IMR-90 (cell line): ENCODE measurements around the gene PIM3. TPM values are rescaled to one million over a fixed set of nuclear protein-coding genes. Genes with fewer than 3 reads are reported as not detected.
A peak's percentile ranks its signal among the peaks of the same experiment; 100 is the strongest.

Source experiments
- ATAC-seq: fragments of 200-7000 bp; cut with Tn5 transposase; 2 replicates; pipeline ENCODE4 v1.9.1; 2020; ENCODE audit warnings: low read depth, mild to moderate bottlenecking, moderate library complexity
- BruUV-seq: library from RNA; stranded (reverse); fragments of 400-500 nt; replicated peaks from 2 replicates; lab custom pipeline; 2021; lab: Mats Ljungman, UMichigan
- CTCF ChIA-PET: fragments of 300-600 bp; formaldehyde crosslinking; extraction: SDS; loops from one replicate; lab custom pipeline; 2021; ENCODE audit warnings: antibody characterized with exemption; lab: Yijun Ruan, JAX
- POLR2A ChIA-PET: fragments of 300-600 bp; sonication (Branson Sonifier 250); formaldehyde crosslinking; loops from one replicate; lab custom pipeline; 2022; ENCODE audit warnings: antibody characterized with exemption; ENCODE audit not compliant: unreplicated experiment; lab: Charles Lee
- DNase-seq: peaks from one replicate; pipeline ENCODE4 v3.0.0; 2013
- H2AFZ ChIP-seq: replicated peaks from 2 replicates; pipeline ENCODE3; 2013; ENCODE audit warnings: low read length, mild to moderate bottlenecking; ENCODE audit not compliant: poor library complexity
- H2AK5ac ChIP-seq: 2 replicates; pipeline ENCODE4 v1.6.1; 2013; ENCODE audit warnings: low read depth, low read length, inconsistent platforms
- H2AK9ac ChIP-seq: replicated peaks from 2 replicates; pipeline ENCODE3; 2013; ENCODE audit warnings: mild to moderate bottlenecking, low read depth, low read length, moderate library complexity; ENCODE audit not compliant: poor library complexity
- H2BK120ac ChIP-seq: 2 replicates; pipeline ENCODE4 v1.6.1; 2013; ENCODE audit warnings: low read depth, low read length, inconsistent platforms
- H2BK15ac ChIP-seq: 3 replicates; pipeline ENCODE4 v1.6.1; 2013; ENCODE audit warnings: low read depth, low read length, inconsistent platforms
- H2BK20ac ChIP-seq: 2 replicates; pipeline ENCODE4 v1.6.1; 2013; ENCODE audit warnings: low read depth, mild to moderate bottlenecking, inconsistent platforms, low read length, moderate library complexity
- H2BK5ac ChIP-seq: 2 replicates; pipeline ENCODE4 v1.6.1; 2013; ENCODE audit warnings: mild to moderate bottlenecking, low read depth, low read length, inconsistent platforms; ENCODE audit not compliant: poor library complexity, severe bottlenecking
- H3K14ac ChIP-seq: replicated peaks from 2 replicates; pipeline ENCODE4 v1.6.1; 2013; ENCODE audit warnings: low read depth, low read length, inconsistent platforms
- H3K18ac ChIP-seq: 2 replicates; pipeline ENCODE4 v1.6.1; 2013; ENCODE audit warnings: low read depth, low read length, control low read depth
- H3K23ac ChIP-seq: 2 replicates; pipeline ENCODE4 v1.6.1; 2013; ENCODE audit warnings: low read depth, low read length, inconsistent platforms
- H3K27ac ChIP-seq: 2 replicates; pipeline ENCODE4 v1.5.1; 2013; ENCODE audit warnings: mild to moderate bottlenecking, control low read depth, low read length; ENCODE audit not compliant: insufficient read depth
- H3K27me3 ChIP-seq: 2 replicates; pipeline ENCODE4 v1.6.1; 2013; ENCODE audit warnings: low read length; ENCODE audit not compliant: control insufficient read depth, insufficient read depth
- H3K36me3 ChIP-seq: 2 replicates; pipeline ENCODE4 v1.6.1; 2013; ENCODE audit warnings: low read length, mixed read lengths; ENCODE audit not compliant: control insufficient read depth, insufficient read depth
- H3K4ac ChIP-seq: 2 replicates; pipeline ENCODE4 v1.6.1; 2013; ENCODE audit warnings: low read depth, low read length, inconsistent platforms
- H3K4me1 ChIP-seq: 2 replicates; pipeline ENCODE4 v1.6.1; 2013; ENCODE audit warnings: low read length, mixed read lengths; ENCODE audit not compliant: control insufficient read depth, insufficient read depth
- H3K4me2 ChIP-seq: 2 replicates; pipeline ENCODE4 v1.6.1; 2013; ENCODE audit warnings: low read depth, mild to moderate bottlenecking, control low read depth, low read length, moderate library complexity
- H3K4me3 ChIP-seq: 2 replicates; pipeline ENCODE4 v1.5.1; 2013; ENCODE audit warnings: low read depth, mild to moderate bottlenecking, control low read depth, low read length, moderate library complexity; ENCODE audit not compliant: insufficient read depth
- H3K56ac ChIP-seq: 2 replicates; pipeline ENCODE4 v1.6.1; 2013; ENCODE audit warnings: low read length, inconsistent platforms; ENCODE audit not compliant: insufficient read depth; ENCODE audit errors: extremely low read depth
- H3K79me1 ChIP-seq, 2 experiments: 2 replicates each; pipeline ENCODE4 v1.6.1; 2013; ENCODE audit warnings: low read length in 2 of 2, inconsistent platforms in 1 of 2, low read depth in 1 of 2
- H3K9ac ChIP-seq: 2 replicates; pipeline ENCODE4 v1.6.1; 2013; ENCODE audit warnings: low read depth, low read length, control low read depth
- H3K9me1 ChIP-seq: 2 replicates; pipeline ENCODE4 v1.6.1; 2013; ENCODE audit warnings: low read length, inconsistent platforms; ENCODE audit not compliant: insufficient read depth
- H3K9me3 ChIP-seq: 2 replicates; pipeline ENCODE4 v1.6.1; 2013; ENCODE audit warnings: low read length; ENCODE audit not compliant: control insufficient read depth, insufficient read depth
- H4K20me1 ChIP-seq: 2 replicates; pipeline ENCODE4 v1.6.1; 2013; ENCODE audit warnings: low read length, inconsistent platforms; ENCODE audit not compliant: insufficient read depth
- H4K5ac ChIP-seq: 2 replicates; pipeline ENCODE4 v1.6.1; 2013; ENCODE audit warnings: mild to moderate bottlenecking, low read depth, low read length, control low read depth
- H4K8ac ChIP-seq, 2 experiments: 2 replicates each; pipeline ENCODE4 v1.6.1; 2013; ENCODE audit warnings: low read depth in 2 of 2, low read length in 2 of 2, control low read depth in 1 of 2, inconsistent platforms in 1 of 2
- H4K91ac ChIP-seq: 2 replicates; pipeline ENCODE4 v1.6.1; 2013; ENCODE audit warnings: low read depth, low read length, inconsistent platforms; ENCODE audit not compliant: insufficient read depth
- BHLHE40 ChIP-seq: fragments of 150-350 bp; IDR thresholded peaks from 2 replicates; pipeline ENCODE4 v1.6.1; 2016; ENCODE audit warnings: mild to moderate bottlenecking, low read depth, low read length
- CHD1 ChIP-seq: IDR thresholded peaks from 2 replicates; pipeline ENCODE4 v1.6.1; 2012; ENCODE audit warnings: low read depth, low read length, improper control_type of control experiment
- CTCF ChIP-seq: conservative IDR thresholded peaks from 2 replicates; pipeline ENCODE4 v1.5.1; 2012; ENCODE audit warnings: mild to moderate bottlenecking, low read depth, low read length, improper control_type of control experiment
- ELK1 ChIP-seq: fragments of 150-350 bp; IDR thresholded peaks from 2 replicates; pipeline ENCODE4 v1.6.1; 2016; ENCODE audit warnings: low read depth, mild to moderate bottlenecking, low read length, moderate library complexity, borderline replicate concordance
- MAZ ChIP-seq: IDR thresholded peaks from 2 replicates; pipeline ENCODE4 v1.6.1; 2012; ENCODE audit warnings: low read depth, mild to moderate bottlenecking, low read length, improper control_type of control experiment, moderate library complexity, borderline replicate concordance
- NFE2L2 ChIP-seq: fragments of 150-350 bp; IDR thresholded peaks from 2 replicates; pipeline ENCODE4 v1.6.1; 2016; ENCODE audit warnings: low read depth, mild to moderate bottlenecking, low read length
- POLR2A ChIP-seq: IDR thresholded peaks from 2 replicates; pipeline ENCODE4 v1.6.1; 2012; ENCODE audit warnings: mild to moderate bottlenecking, low read depth, low read length
- RAD21 ChIP-seq: IDR thresholded peaks from 2 replicates; pipeline ENCODE4 v1.6.1; 2012; ENCODE audit warnings: low read length, improper control_type of control experiment
- RCOR1 ChIP-seq: IDR thresholded peaks from 2 replicates; pipeline ENCODE4 v1.6.1; 2012; ENCODE audit warnings: mild to moderate bottlenecking, low read length, improper control_type of control experiment; ENCODE audit not compliant: insufficient replicate concordance
- WGBS, 2 experiments: methylation state at CpG; one replicate each; pipeline versions ENCODE4 v1.1.5 to v1.1.7; 2013; ENCODE audit warnings: missing lambda C conversion rate in 2 of 2; ENCODE audit not compliant: insufficient read length in 1 of 2; ENCODE audit errors: extremely low coverage in 2 of 2; 5-methylcytosine and 5-hydroxymethylcytosine counted together
- dilution Hi-C: fragments of 300-500 bp; cut with HindIII; formaldehyde crosslinking; loops from one replicate; pipeline ENCODE4 v1.14.3; 2018; ENCODE audit warnings: low sequenced_read_pairs; ENCODE audit not compliant: unreplicated experiment
- in situ Hi-C: fragments of 300-500 bp; cut with MboI; formaldehyde crosslinking; loops from 3 replicates; pipeline ENCODE4 v1.14.3; 2019; ENCODE audit warnings: low sequenced_read_pairs, inconsistent platforms, mixed read lengths
- intact Hi-C: fragments of 100-400 bp; cut with micrococcal nuclease; formaldehyde crosslinking; loops from 2 replicates; pipeline ENCODE4 v1.10.0; 2022
- polyA plus RNA-seq, 3 experiments: library from polyadenylated mRNA; depleted of rRNA; stranded (reverse); fragments of >200 nt; gene quantifications; 2 replicates each; pipeline ENCODE4 v1.2.3, GENCODE V29; 2012; ENCODE audit warnings: low replicate concordance in 1 of 3
- total RNA-seq: library from RNA; depleted of rRNA; stranded (reverse); fragments of >200 nt; gene quantifications from 2 replicates; pipeline ENCODE4 v1.2.3, GENCODE V29; 2012

PIM3 gene
- total and polyA plus RNA-seq, 2 of the 4 experiments (the other 2 are of a cell fraction) = 8.6 to 24.7 TPM

GRCh38 chr22:49950396-49950994 lies 10.1 kb upstream of the PIM3 start:
- Histone ChIP-seq H3K9me1 (peaks cover 23% of the 10 kb centered on the region), H3K14ac (0 out of 2 replicates have a peak overlapping the region, but pooled peaks have one; percentile 44), H3K79me1 (0 out of 4 replicates have a peak, but pooled peaks cover 0 to 4% of the 10 kb centered on the region in 2 experiments), H4K20me1 (no peaks in the 10 kb centered on the region), H3K4me2 (no peak overlapping the region), H2BK5ac (peak overlapping the region; percentile 95), H4K8ac (peak overlapping the region; percentile 85 to 95; a peak in 3 of 4 replicates), H4K91ac (peak overlapping the region; percentile 100), H2AK5ac (peak overlapping the region; percentile 98), H3K9ac (peak overlapping the region; percentile 29; the same call in 1 of the 2 replicates), H3K27me3 (no peaks in the 10 kb centered on the region), H2AFZ (peak overlapping the region; percentile 86), H2BK20ac (peak overlapping the region; percentile 99), H3K4me1 (peaks cover 40% of the 10 kb centered on the region), H3K56ac (no peak overlapping the region), H3K27ac (peak overlapping the region; percentile 89), H3K18ac (peak overlapping the region; percentile 78), H2BK120ac (peak overlapping the region; percentile 100), H2BK15ac (peak overlapping the region; percentile 80; the same call in 1 of the 3 replicates), H3K36me3 (no peaks in the 10 kb centered on the region), H3K4ac (peak overlapping the region; percentile 100), H4K5ac (peak overlapping the region; percentile 94), H3K23ac (no peak overlapping the region), H3K9me3 (no peaks in the 10 kb centered on the region), H2AK9ac (peak overlapping the region; percentile 100), H3K4me3 (no peak overlapping the region)
- ATAC-seq (no peak), DNase-seq (no peak)
- intact Hi-C loops (no loop called here), dilution Hi-C loops (no loop called here), in situ Hi-C loops (no loop called here)
- POLR2A ChIA-PET = no interaction called here
- TF ChIP-seq BHLHE40 (no peak), CTCF (no peak), CHD1 (no peak), MAZ (no peak), ELK1 (no peak), RAD21 (no peak), POLR2A (no peak), NFE2L2 (no peak), RCOR1 (no peak)
- no TSS peak for BruUV-seq
- no CpG with 5 or more reads among the region's 18 CpGs for WGBS, 2 experiments
- CTCF ChIA-PET = interaction anchor here (0.8 kb wide), 1 partner anchor 80 kb away, joined by 4 read pairs; no protein-coding TSS in a partner anchor
